GM23248 (cell line): ENCODE measurements around the gene STYX.

ENCODE experiments used
- EZH2 ChIP-seq: fragments of 200-600 bp; sonication (generic); IDR thresholded peaks from 2 replicates; pipeline ENCODE4 v1.6.1; 2018; ENCODE audit warnings: antibody characterized with exemption, mild to moderate bottlenecking; ENCODE audit not compliant: insufficient read depth, poor library complexity, severe bottlenecking
- EZH2phosphoT487 ChIP-seq: fragments of 200-600 bp; sonication (generic); IDR thresholded peaks from 2 replicates; pipeline ENCODE4 v1.6.1; 2018; ENCODE audit warnings: antibody characterized with exemption, moderate library complexity, mild to moderate bottlenecking, low read depth; ENCODE audit not compliant: insufficient read depth

- no peak for TF ChIP-seq EZH2
- TF ChIP-seq EZH2phosphoT487, result no peak
Measured at GRCh38 chr14:52741865-52742264, 11.9 kb downstream of the STYX start.
